Embryonic facial prominence (tissue), 1 donor: ENCODE measurements around the gene TMEM171.

Source experiments
- DNase-seq: peaks from one replicate; pipeline ENCODE4 v3.0.0-alpha.2; 2016; ENCODE audit errors: extremely low spot score

Gene TMEM171

DNA sequence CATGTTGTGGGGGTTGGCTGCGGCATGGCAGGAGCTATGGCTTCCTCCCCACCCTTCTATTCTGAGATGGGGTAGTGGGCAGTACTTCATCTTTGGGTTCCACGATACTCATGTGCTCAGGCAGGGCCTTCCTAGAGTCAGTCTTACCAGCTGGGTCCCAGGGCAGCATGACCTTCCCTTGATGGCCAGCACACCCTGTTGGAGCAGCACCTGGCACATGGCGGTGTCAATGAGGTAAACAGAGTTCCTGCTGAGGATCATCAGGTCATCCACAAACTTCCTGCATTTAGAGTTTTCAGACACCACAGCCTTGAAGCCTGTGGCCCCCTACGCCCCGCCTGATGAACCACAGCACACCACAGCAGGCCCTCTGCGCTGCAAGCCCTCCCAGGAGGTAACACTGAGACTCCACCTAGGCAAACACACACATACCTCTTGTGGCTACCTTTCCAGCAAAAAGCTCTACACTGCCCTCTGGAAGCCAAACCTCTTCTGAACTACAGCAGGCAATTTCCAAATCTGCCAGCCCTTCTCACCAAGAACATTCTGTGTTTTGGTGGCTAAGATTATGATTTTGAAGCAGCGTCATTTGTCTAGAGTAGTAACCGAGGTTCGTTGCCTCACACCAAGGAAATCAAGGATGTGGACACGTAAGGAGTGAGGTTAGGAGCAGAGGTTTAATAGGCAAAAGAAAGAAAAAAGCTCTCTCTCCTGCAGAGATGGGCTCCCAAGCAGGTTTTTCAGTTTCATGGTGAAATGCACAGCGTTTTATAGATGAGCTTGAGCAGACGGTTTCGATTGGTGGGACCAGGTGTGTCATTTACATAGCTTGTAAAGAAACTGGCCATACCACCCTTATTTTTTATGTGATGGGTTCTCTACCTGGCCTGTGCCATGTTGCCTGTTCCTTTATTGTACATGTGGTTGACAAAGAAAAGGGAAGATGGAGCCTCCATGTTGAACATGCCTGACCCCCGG lies 32.3 kb downstream of the TMEM171 start:
- no peak for DNase-seq

DNA sequence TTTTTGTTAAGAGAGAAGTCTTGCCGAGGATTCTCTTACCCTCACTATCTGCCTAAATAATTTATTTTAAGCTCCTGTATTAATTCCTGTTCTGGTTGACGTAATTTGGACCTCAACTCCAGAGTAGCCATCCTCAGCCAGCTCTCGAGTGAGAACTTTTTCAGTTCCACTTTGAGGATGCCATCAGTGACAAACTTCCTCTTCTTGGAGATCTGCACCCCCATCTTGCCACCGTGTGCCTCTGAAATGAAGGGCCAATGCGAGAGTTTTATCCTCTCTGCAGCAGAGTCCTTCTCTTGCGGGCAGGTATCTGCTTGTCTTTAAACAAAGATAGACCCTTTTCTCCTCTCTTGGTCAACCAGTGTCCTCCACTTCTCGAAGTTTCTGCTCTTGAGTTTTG lies 33.1 kb downstream of the TMEM171 start:
- no peak for DNase-seq

DNA sequence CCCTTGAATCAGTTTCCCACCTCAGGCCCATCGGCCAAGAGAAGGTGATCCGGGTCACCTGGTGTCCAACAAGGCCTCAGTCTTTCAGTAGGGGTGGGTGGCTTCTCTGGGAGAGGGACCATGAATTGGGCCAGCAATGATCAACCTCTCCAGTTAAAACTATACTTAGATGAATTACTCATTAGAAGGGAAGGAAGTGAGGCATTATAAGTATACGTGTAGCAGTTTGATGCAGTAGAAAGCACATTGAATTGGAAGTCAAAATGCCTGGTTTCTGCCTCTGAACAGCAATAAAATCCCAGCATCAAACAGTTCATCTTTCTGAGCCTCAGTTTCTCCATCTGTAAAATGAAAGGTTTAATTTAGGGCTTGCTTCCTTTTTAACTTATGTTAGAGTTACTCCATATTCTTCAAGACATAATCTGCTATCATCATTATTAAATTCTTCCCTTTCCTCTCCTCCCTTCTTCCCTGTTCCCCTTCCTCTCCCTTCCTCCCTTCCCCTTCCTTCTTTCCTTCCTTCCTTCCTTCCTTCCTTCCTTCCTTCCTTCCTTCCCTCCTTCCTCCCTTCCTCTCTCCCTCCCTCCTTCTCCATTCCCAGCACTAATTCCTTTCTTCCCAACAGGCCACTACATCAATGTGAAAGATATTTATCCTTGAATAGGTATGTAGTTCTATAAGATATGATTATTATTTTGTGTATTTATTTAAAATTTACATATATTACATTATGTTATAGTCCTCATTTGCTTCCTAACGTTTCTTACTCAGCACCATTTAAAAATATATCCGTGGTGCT lies 34.0 kb downstream of the TMEM171 start:
- DNase-seq: no peak

DNA sequence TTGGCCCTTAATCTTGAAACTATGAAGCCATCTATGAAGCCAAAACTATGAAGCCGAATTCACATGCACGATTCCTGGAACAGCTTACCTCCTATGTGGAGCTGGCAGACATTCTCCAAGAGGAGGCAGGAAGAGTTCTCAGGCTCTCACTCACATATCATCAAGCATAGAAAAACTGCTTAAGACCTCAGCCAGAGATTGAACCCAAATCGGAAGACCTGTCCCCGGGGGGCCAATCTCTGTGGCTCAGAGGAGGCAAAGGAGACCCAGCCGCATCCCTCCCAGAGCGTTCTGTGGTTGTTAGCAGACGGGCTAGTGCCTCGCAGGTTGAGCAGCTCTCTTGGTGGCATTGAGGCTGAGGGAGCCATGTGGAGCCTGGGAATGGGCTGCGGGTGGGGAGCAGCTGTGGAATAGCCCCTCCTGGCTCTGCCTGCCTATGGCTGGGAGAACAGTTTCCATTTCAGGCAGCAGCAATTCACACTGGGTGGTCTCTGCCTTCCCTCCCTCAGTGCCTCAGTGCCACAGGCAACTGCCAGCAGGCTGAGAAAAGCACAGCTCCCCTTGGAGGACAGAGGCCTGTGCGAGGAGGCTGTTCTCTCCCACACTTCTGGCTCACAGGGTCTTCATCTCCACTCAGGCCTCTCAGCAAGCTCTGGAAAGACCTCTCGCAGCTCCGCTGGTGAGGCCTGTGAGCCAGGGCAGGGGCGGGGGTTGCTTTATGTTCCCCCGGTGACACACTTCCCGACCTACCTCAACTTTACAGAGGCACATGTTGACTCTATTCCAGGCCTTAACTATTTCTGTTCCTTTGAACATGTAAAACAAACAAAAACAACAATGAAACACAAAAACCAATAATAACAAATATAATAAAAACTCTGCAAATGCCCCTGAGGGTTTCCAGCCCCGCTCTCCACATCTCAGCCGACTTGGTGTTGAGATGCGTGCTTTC lies 35.2 kb downstream of the TMEM171 start:
- DNase-seq: no peak

DNA sequence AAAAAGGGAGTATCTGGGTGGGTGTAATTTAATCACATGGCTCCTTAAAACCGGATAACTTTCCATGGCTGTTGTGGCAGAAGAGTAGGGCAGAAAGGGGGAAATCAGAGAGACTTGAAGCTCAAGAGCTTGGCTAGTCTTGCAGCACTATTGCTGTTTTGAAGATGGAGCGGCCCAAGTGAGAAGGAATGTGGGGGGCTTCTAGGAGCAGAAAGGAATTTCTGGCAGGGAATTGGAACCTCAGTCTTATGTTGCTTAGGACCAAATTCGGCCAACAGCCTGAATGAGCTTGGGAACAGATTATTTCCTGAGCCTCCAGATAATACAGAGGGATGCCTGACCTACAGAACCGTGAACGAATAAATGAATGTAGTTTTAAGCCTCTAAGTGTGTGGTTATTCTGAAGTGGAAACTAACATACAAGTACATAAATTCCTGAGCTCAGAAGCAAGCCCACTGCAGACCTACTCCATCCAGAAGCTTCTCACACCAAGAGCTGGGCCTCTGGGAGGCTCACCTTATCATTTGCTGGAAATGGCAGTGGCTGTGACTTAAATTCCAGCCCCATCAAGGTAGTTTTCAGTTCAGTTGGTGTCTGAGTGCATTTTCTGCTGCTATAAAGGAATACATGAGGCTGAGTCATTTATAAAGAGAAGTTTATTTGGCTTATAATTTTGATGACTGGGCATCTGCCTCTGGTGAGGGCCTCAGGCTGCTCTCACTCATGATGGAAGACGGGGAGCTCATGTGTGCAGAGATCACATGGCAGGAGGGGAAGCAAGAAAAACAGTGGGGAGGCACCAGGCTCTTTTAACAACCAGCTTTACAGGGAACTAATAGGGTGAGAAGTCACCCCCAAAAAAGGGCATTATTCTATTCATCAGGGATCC lies 37.3 kb downstream of the TMEM171 start:
- DNase-seq: no peak

DNA sequence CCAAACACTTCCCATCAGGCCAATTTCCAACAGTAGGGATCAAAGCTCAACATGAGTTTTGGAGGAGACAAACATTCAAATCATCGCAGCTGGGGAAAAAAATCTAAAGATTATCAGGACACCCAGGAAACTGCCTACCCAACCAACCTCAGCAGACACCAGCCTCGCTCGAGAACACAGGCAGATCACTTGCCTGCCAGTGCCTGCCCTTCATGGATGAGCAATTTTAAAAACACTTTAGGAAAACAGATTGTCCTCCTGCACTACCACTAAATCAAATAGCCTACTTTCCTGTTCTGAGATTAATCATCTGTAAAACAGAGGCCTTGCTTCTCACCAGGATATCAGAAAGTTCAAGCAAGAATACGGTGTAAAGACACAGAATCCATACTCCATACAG lies 37.9 kb downstream of the TMEM171 start:
- no peak for DNase-seq

DNA sequence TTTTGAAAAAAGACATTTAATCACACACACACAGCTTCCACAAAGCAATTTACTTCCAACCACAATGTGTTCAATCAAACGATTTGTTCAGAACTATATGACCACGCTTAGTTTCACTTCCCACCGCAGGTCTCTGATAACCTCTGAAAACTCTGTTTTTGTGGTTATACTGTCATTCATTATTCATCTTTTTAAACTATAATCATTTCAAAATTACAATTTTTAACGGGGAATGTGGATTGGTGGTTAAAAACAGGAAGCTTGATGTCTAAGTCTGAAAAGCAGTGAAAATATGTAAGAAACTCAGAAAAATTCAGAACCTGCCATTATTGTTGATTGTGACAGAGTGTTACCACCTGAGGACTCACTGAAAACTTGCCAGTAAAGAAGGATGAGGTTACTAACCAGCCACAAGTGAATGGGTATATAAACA lies 39.9 kb downstream of the TMEM171 start:
- DNase-seq: no peak

GRCh38 chr5:73170522-73170921 lies 50.1 kb downstream of the TMEM171 start:
- no peak for DNase-seq

GRCh38 chr5:73171495-73171894 lies 51.1 kb downstream of the TMEM171 start:
- DNase-seq: no peak

DNA sequence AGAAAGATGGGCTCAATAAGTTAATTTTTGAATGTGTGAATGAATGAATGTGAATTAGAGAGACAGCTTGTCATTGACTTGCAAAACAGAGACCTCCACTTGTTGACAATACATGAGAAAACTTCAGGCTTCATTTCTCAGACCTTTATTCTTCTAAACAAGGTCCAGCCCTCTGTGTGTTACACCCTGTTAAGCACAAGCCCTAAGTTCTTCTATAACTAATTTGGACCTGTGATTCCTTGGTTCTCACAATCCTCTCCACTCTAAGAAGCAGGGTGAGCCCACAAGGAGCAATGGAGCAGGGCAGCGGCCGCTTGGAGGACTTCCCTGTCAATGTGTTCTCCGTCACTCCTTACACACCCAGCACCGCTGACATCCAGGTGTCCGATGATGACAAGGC lies 52.6 kb downstream of the TMEM171 start, which contains the start of gene TMEM174:
Gene TMEM174, plus strand, starts transcription at position 243 of the 400 bp plus-strand sequence. Its CDS starts 51 bp downstream, at position 294.
- DNase-seq: no peak

DNA sequence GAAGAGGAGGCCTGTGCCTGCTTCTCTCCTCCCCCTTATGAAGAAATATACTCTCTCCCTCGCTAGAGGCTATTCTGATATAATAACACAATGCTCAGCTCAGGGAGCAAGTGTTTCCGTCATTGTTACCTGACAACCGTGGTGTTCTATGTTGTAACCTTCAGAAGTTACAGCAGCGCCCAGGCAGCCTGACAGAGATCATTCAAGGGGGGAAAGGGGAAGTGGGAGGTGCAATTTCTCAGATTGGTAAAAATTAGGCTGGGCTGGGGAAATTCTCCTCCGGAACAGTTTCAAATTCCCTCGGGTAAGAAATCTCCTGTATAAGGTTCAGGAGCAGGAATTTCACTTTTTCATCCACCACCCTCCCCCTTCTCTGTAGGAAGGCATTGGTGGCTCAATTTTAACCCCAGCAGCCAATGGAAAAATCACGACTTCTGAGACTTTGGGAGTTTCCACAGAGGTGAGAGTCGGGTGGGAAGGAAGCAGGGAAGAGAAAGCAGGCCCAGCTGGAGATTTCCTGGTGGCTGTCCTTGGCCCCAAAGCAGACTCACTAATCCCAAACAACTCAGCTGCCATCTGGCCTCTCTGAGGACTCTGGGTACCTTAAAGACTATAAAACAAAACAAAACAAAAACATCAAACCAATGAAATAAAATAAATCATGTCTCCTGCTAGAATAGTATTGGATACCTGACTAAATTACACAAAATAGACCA lies 53.9 kb downstream of the TMEM171 start:
- no peak for DNase-seq

- no peak for DNase-seq
Observed at GRCh38 chr5:73176250-73176649, 55.9 kb downstream of the TMEM171 start.

DNA sequence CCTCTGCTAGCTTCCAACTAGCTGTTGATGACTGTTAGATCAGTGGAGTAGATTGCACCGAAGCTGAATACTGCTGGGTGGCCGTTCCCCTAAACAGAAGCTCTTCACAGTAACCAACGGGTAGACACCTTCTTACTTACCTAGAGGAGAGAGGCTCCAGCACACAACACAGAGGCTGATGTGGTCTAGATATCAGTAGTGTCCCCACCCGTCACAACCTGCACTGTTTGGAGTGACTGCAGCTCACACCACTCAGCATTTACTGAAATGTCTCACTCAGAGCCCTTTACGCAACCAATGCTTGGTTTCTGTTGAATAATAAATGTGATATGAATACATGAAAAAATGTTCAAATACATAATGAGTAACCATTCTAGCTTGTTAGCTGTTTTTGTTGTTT lies 57.9 kb downstream of the TMEM171 start:
- DNase-seq: no peak

DNA sequence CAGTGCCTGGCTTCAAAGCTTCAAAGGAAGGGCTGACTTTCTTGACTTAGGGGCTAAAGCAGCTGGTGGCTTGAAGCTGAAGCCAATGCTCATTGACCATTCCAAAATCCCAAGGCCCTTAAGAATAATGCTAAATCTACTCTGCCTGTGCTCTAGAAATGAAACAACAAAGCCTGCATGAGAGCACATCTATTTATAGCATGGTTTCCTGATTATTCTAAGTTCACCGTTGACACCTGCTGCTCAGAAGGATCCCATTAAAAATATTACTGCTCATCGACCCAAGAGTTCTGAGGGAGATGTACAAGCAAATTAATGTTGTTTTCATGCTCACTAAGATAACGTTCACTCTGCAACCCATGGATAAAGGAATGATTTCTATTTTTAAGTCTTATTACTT lies 59.4 kb downstream of the TMEM171 start:
- no peak for DNase-seq

GRCh38 chr5:73180566-73180965 lies 60.2 kb downstream of the TMEM171 start:
- DNase-seq: no peak
